ENCODE results near the gene PON2.
A peak's percentile ranks its signal among the peaks of the same experiment; 100 is the strongest.
"Not testable (repeated sequence)": the region's sequence is repeated elsewhere in the genome, so short reads cannot be mapped to it uniquely, and the experiment has no call there.

PON2 gene

DNA sequence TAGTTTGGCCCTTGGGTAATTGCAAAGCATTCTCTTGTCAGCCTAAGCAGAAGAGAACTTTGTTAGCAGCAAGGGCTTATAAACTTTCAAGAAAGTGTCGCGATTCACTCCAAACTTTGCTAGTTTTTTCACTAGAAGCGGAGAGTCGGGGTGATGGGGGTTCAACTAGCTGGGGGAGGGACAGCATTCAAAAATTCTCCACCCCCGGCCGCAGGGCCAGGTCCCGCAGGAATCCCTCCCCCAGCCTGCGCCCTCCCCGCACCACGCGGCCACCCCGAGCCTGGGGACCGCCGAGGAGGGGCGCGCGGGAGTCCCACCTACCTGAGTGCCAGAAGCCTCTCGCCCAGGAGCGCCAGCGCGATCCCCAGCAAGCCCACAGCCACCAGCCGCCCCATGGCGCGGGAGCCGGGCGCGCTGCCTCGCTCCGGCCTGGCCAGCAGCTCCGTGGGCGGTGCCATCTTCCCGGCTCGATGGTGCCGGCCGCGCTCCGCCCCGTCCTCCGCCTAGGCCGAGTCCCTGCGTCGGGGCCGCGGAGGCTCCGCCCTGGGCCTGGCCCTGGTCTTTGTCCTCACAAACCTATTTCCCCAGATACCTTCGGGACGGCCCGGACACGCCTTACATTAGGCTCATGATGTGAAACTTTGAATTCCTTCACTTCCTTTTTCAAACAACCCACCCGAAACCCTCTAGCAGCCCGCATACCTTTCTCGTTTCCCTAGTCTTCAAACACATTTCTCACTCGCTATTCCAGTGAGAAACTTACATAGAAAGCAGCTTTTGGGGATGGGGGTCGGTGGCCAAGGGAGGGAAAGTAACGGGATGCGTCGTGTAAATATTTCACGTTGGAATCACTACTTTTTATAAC lies at the start of gene PON2:
PON2 (minus strand) TSS at position 472 of the 865 bp plus-strand sequence; CDS start at position 395, 77 bp downstream.
- peak; percentile 48 for DNase-seq

DNA sequence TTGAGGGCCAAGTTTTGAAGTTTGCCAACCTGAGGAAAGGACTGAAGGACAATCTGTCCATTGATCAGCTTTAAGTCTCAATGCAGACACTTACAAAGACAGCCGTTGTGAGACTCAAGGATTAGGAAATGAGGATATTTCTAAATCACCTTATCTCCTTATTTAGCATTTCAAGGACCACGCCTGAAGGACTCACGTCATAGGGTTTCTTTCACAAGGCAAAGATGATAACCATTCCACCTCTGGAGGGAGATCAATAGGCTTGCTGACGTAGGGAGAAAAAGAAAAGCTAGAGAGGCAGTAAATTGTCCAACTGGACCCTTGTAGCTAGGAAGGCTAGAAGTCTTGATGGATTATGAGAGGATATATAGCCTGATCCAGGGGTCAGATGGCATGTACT lies 47.6 kb upstream of the PON2 start:
- no peak for DNase-seq

DNA sequence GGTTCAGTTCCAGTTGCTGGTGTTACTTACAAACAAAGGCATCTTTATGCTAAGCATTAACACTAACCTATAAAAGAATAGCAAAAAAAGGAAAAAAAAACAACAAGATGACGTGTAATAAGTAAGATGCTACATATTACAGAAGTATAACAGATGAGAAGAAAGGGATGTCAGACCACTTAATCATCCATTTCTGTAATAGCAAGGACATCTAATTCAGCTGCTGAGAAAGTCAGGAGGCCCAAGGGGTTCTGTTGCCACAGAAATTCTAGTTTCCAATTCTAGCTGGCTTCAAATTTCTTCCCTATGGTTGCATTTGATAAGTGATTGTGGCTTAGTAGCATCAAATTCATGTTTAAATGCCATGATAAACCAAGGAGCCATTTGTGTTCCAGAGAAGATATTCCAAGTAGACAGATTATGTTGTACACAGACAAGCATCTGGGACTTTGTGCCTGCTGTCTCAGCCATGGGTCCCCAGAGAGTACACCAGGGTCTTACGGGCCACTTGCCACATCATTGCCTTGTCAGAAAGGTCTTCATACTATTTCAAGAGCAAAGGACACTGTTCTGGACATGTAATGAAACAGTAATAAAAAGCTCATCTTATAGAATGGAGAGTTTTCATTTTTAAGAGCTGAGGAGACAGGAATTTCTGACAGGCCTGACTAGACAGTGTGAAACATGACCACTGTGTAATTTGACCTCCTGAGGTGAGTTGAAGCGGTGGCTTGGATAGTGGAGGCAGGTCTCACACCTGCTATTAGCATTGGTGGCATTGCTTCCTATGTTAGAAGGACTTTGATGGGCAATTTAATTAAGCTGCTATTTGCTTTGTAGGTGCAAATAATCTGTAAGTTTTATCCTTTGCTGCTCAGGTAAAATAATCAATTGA lies 46.7 kb upstream of the PON2 start:
- DNase-seq: no peak

- no peak for DNase-seq
Measured at GRCh38 chr7:95479992-95480624, 45.3 kb upstream of the PON2 start.

GRCh38 chr7:95478272-95479037 lies 43.6 kb upstream of the PON2 start:
- DNase-seq: no peak

DNA sequence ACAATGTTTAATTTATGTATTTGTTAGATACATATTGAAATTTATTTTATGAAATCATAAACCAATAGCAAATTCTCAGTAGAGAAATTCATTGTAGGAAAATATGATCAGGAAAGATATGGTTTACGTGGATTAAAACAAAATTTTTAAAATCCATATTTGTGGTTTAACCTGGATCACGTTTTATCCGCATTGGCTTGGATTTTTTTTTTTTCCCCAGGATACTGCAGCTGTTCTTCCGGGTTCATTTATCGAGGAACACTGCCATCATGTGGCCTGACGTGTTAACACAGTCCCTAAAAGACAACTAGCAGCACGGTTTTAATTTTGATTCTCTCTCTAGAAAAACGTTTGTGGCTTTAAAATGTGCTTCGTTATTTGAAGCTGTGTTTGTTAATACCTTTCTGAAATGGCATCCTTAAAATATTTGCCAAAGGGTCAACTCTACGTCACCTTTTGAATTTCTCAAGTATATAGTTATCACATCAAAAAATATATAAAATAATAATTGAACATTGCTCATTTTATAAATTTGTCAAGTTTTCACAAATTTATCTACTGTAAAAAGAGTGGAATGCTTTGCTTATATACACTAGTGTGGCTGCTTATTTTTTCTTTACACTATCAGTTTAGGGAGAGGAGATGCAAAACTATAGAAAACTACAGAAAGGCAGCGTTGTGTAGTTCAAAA lies 42.2 kb upstream of the PON2 start:
- DNase-seq: peak; percentile 65

DNA sequence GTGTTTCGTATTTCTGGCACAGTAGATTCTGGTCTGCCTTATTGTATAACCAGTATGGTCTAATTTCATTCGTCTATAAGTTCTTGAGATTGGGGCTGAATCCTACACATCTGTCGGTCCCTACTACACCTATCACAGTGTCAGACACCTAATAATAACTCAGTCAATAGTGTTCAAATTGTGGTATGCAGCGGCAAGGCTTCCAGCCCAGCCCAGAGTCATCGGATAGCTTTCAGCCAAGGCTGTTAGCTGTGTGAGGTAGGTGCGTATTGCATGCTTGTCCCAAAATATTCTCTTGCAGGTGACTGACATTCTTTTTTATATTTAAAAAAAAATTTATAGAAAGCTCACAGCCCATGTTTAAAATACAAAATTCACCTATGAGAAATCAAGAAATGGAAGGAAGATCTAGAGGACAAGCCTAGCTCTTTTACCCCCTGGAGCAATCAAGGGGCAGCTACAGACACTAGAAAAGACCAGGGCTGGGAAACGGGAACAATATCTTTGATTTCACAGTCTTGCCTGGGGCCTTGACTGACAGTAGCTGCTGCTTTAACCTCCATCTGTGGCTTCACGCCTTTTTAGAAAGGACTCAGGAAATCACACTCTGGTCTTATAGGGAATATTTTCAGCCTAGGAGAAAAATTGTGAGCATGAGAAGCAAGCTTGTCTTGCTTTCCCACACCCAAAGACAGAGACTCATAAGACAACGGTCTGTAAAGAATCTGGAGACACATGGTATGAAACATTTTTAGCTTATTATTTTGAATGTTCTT lies 41.4 kb upstream of the PON2 start:
- DNase-seq: no peak

DNA sequence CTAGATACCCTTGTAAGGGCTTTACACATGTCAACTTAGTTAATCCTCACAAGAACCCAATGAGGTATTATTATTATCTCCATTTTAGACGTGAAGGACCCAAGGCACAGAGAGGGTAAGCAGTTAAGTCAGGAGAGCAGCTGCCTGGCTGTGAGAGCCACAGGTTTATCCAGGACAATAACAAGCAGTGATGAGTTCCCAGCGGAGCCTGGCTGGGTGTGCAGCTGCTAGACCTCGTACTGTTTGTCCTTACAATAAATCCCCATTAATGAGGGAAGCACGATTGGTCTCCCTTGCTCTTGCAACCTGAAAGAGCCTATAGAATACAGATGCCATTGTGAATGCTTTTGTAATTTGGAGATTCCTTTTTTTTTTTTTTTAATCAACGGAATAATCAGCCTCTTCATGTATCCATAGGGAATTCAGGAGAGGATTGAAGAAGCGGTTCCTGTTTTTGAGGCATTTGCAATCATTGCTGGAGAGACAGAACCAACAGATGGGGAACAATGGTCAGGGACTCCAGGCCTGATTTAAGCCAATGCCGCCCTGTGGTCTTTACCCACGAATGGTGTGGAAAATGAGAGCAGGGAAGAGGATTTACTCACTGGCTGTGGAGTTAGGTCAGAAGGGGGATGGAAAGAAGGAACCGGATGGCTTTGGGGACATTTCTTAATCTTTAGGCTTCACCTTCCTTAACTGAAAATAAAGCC lies 38.6 kb upstream of the PON2 start:
- DNase-seq: no peak

- no peak for DNase-seq
Measured at GRCh38 chr7:95472581-95473161, 37.8 kb upstream of the PON2 start.

DNA sequence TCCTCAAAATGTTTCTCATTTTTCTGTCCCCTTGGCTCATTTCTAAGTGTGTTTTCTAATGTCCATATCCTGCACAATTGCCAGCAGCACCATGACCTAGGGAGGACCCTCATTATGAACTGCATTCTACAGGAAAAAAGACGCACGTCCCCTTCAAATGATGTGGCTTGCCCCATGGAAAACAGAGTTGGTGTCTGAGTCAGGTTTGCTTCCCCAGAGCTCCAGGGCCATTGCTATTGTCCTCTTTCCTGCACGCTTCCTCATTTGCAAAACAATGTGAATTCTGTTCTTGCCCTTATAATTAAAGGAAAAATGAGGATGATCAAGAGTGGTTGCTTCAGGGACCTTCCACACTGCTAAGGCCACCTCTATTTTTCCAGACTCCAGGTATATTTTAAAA lies 36.2 kb upstream of the PON2 start:
- no peak for DNase-seq

GRCh38 chr7:95470452-95470851 lies 35.6 kb upstream of the PON2 start:
- no peak for DNase-seq

- DNase-seq: no peak
Measured at GRCh38 chr7:95469848-95470247, 35.0 kb upstream of the PON2 start.

- DNase-seq: no peak
Measured at GRCh38 chr7:95469187-95469586, 34.4 kb upstream of the PON2 start.

- DNase-seq: no peak
Measured at GRCh38 chr7:95467912-95468607, 33.2 kb upstream of the PON2 start.

DNA sequence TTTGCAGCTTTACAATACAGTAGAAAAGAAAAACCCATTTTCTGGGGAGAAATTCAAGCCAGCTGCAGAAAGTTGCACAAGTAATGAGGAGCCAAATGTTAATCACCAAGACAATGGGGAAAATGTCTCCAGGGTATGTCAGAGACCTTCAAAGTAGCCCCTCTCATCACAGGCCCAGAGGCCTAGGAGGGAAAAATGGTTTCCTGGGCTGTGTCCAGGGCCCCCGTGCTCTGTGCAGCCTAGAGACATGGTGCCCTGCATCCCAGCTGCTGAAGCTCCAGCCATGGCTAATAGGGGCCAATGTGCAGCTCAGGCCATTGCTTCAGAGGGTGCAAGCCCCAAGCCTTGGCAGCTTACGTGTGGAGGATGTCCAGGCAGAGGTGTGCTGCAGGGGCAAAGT lies 25.8 kb upstream of the PON2 start:
- not testable (repeated sequence) for DNase-seq

DNA sequence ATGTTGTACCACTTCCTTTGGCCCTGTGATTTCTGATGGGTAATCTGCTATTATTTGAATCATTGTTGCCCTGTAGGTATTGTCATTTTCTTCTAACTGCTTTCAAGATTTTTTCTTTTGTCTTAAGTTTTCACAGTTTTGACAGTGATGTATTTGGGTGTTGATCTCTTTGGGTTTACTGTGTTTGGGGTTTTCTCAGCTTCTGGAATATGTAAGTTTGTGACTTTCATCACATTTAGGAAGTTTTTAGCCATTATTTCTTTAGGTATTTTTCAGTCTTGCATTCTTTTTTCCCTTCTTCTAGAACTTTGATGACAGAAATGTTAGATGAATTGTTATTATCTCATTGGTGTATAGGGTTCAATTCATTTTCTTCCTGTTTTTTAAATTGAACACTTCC lies 23.1 kb upstream of the PON2 start:
- no peak for DNase-seq

DNA sequence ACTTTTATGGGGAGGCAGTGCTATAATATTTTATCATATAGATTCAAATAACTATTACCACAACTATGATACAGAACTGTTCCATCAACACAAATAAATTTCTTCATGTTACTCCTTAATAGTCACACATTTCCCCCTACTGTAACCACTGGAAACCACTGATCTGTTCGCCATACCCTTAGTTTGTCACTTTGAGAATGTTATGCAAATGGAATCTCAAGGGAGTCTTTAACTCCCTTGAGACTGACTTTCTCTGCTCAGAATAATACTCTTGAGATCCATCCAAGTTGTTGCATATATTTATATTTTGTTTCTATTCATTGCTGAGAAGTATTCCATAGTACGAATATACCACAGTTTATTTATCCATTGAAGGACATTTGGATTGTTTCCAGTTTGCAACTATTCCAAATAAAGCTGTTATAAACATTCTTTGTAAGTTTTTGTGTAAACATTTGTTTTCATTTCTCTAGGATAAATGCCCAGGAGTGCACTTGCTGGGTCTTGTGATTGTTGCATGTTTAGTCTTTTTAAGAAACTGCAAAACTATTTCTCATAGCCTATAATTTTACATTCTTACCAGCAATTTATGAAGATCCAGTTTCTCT lies 19.7 kb upstream of the PON2 start:
- DNase-seq: no peak

GRCh38 chr7:95446618-95447017 lies 11.8 kb upstream of the PON2 start:
- DNase-seq: no peak

DNA sequence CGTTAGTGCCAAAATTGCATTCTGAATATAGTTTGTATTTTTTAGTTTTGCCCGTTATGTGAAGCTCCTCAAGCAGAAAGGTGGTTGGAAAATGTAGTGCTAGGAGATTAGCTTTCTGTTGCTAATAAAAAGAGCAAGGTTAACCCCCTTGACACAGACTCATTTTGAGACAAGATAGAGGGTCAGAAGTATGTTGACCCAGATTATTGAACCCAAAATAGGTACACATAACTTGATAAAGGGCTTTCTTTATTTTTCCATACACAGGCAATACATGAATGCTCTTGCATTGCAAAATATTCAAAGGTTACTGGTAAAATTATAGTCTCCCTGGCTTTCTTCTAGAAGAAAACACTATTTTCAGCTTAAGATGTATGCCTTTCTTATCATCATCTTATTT lies 10.0 kb upstream of the PON2 start:
- no peak for DNase-seq

All from CD4-positive, alpha-beta T cell treated with Interleukin-17A for 1 hour (primary cell).